ENCODE results near the gene RPL22.

- TF ChIP-seq SMAD3 (CRISPR knock-in tag; IDR thresholded peaks at IDR 0.05; ENCODE audit: borderline replicate concordance) = no peak
- TF ChIP-seq, protein P1, sequence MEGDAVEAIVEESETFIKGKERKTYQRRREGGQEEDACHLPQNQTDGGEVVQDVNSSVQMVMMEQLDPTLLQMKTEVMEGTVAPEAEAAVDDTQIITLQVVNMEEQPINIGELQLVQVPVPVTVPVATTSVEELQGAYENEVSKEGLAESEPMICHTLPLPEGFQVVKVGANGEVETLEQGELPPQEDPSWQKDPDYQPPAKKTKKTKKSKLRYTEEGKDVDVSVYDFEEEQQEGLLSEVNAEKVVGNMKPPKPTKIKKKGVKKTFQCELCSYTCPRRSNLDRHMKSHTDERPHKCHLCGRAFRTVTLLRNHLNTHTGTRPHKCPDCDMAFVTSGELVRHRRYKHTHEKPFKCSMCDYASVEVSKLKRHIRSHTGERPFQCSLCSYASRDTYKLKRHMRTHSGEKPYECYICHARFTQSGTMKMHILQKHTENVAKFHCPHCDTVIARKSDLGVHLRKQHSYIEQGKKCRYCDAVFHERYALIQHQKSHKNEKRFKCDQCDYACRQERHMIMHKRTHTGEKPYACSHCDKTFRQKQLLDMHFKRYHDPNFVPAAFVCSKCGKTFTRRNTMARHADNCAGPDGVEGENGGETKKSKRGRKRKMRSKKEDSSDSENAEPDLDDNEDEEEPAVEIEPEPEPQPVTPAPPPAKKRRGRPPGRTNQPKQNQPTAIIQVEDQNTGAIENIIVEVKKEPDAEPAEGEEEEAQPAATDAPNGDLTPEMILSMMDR (IDR thresholded peaks at IDR 0.05) = no peak
- TF ChIP-seq FOXJ3 (CRISPR knock-in tag; IDR thresholded peaks at IDR 0.05; ENCODE audit: borderline replicate concordance) = no peak
- TF ChIP-seq ZNF317 (CRISPR knock-in tag; IDR thresholded peaks at IDR 0.05; ENCODE audit: borderline replicate concordance, low read depth) = no peak
- TF ChIP-seq, protein P2, sequence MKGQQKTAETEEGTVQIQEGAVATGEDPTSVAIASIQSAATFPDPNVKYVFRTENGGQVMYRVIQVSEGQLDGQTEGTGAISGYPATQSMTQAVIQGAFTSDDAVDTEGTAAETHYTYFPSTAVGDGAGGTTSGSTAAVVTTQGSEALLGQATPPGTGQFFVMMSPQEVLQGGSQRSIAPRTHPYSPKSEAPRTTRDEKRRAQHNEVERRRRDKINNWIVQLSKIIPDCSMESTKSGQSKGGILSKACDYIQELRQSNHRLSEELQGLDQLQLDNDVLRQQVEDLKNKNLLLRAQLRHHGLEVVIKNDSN (CRISPR knock-in tag; IDR thresholded peaks at IDR 0.05) = no peak
- no peak for TF ChIP-seq MAX (CRISPR knock-in tag; IDR thresholded peaks at IDR 0.05)
- no peak for TF ChIP-seq JUN (CRISPR knock-in tag; IDR thresholded peaks at IDR 0.05)
- TF ChIP-seq IRF2 (CRISPR knock-in tag; IDR thresholded peaks at IDR 0.05; ENCODE audit: borderline replicate concordance, low read depth) = no peak
- TF ChIP-seq, protein P3, sequence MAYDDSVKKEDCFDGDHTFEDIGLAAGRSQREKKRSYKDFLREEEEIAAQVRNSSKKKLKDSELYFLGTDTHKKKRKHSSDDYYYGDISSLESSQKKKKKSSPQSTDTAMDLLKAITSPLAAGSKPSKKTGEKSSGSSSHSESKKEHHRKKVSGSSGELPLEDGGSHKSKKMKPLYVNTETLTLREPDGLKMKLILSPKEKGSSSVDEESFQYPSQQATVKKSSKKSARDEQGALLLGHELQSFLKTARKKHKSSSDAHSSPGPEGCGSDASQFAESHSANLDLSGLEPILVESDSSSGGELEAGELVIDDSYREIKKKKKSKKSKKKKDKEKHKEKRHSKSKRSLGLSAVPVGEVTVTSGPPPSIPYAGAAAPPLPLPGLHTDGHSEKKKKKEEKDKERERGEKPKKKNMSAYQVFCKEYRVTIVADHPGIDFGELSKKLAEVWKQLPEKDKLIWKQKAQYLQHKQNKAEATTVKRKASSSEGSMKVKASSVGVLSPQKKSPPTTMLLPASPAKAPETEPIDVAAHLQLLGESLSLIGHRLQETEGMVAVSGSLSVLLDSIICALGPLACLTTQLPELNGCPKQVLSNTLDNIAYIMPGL (CRISPR knock-in tag; IDR thresholded peaks at IDR 0.05) = no peak
- no peak for TF ChIP-seq PRRX2 (CRISPR knock-in tag; IDR thresholded peaks at IDR 0.05)
- no peak for TF ChIP-seq ZNF512 (CRISPR knock-in tag; IDR thresholded peaks at IDR 0.05; ENCODE audit: borderline replicate concordance)
- no peak for TF ChIP-seq NR3C1 (CRISPR knock-in tag; conservative IDR thresholded peaks at IDR 0.05; ENCODE audit: low read depth)
These were observed 35.3 kb downstream of the RPL22 start for GRCh38 chr1:6163973-6164617.
